Naive thymus-derived CD4-positive, alpha-beta T cell (primary cell): ENCODE measurements around the gene RPL15. TPM values are rescaled to one million over a fixed set of nuclear protein-coding genes. Genes with fewer than 3 reads are reported as not detected.

ENCODE experiments used
- ATAC-seq: fragments of 150-1000 bp; cut with Tn5 transposase; 2 replicates; pipeline ENCODE4 v1.10.0; 2021; ENCODE audit warnings: mild to moderate bottlenecking, moderate library complexity
- CTCF ChIA-PET: fragments of 350-600 bp; sonication (Branson Sonifier 250); formaldehyde crosslinking; loops from one replicate; lab custom pipeline; 2021; ENCODE audit warnings: antibody characterized with exemption; lab: Charles Lee
- POLR2A ChIA-PET: fragments of 350-600 bp; sonication (Branson Sonifier 250); formaldehyde crosslinking; loops from one replicate; lab custom pipeline; 2021; ENCODE audit warnings: antibody characterized with exemption, inconsistent platforms; lab: Charles Lee
- DNase-seq, 9 donors: peaks; one replicate each; pipeline versions ENCODE4 v3.0.0 to v3.0.0-alpha.2; 2020 to 2022; ENCODE audit warnings: mixed read lengths in 1 of 9
- H3K27ac ChIP-seq: one replicate; pipeline ENCODE4 v1.7.0; 2013; ENCODE audit warnings: mild to moderate bottlenecking, low read depth, low read length, moderate library complexity
- H3K27me3 ChIP-seq, 2 donors: one replicate each; pipeline ENCODE4 v1.7.0; 2013; ENCODE audit warnings: low read length in 2 of 2, mild to moderate bottlenecking in 2 of 2, moderate library complexity in 2 of 2; ENCODE audit not compliant: control insufficient read depth in 2 of 2, insufficient read depth in 2 of 2
- H3K36me3 ChIP-seq, 3 experiments: 1 replicate in 2 of 3; 2 replicates in 1 of 3; pipeline ENCODE4 v1.7.0; 2013; ENCODE audit warnings: low read length in 3 of 3, mild to moderate bottlenecking in 3 of 3, moderate library complexity in 1 of 3; ENCODE audit not compliant: insufficient read depth in 3 of 3, control insufficient read depth in 2 of 3
- H3K4me1 ChIP-seq, 2 donors: one replicate each; pipeline ENCODE4 v1.7.0; 2013; ENCODE audit warnings: low read length in 2 of 2, mild to moderate bottlenecking in 2 of 2, moderate library complexity in 1 of 2; ENCODE audit not compliant: control insufficient read depth in 2 of 2, insufficient read depth in 2 of 2
- H3K4me3 ChIP-seq: 2 replicates; pipeline ENCODE4 v1.7.0; 2013; ENCODE audit warnings: mild to moderate bottlenecking, low read length
- H3K9me3 ChIP-seq, 3 experiments: 1 replicate in 2 of 3; 2 replicates in 1 of 3; pipeline ENCODE4 v1.7.0; 2013; ENCODE audit warnings: low read length in 3 of 3; ENCODE audit not compliant: control insufficient read depth in 2 of 3
- H3K27ac Mint-ChIP-seq, 9 donors: one replicate each; pipeline ENCODE4 v1.8.0; 2020 to 2022; ENCODE audit warnings: mixed read lengths in 9 of 9, mild to moderate bottlenecking in 8 of 9, moderate library complexity in 5 of 9, inconsistent platforms in 2 of 9
- H3K27me3 Mint-ChIP-seq, 5 donors: one replicate each; pipeline ENCODE4 v1.8.0; 2021 to 2022; ENCODE audit warnings: mixed read lengths in 5 of 5, mild to moderate bottlenecking in 1 of 5
- H3K36me3 Mint-ChIP-seq, 5 donors: one replicate each; pipeline ENCODE4 v1.8.0; 2020 to 2022; ENCODE audit warnings: mixed read lengths in 5 of 5, mild to moderate bottlenecking in 3 of 5, inconsistent platforms in 1 of 5
- H3K4me1 Mint-ChIP-seq, 7 donors: one replicate each; pipeline ENCODE4 v1.8.0; 2020 to 2022; ENCODE audit warnings: mixed read lengths in 7 of 7, mild to moderate bottlenecking in 3 of 7, inconsistent platforms in 1 of 7
- H3K4me3 Mint-ChIP-seq, 10 donors: one replicate each; pipeline ENCODE4 v1.8.0; 2020 to 2022; ENCODE audit warnings: mild to moderate bottlenecking in 10 of 10, mixed read lengths in 10 of 10, moderate library complexity in 6 of 10, inconsistent platforms in 2 of 10
- H3K9me3 Mint-ChIP-seq, 11 donors: one replicate each; pipeline ENCODE4 v1.8.0; 2020 to 2022; ENCODE audit warnings: mixed read lengths in 11 of 11, mild to moderate bottlenecking in 4 of 11, inconsistent platforms in 1 of 11, moderate library complexity in 1 of 11
- intact Hi-C, 2 donors: fragments of 100-400 bp; cut with micrococcal nuclease; formaldehyde crosslinking; loops; one replicate each; pipeline ENCODE4 v1.15.1; 2023
- polyA plus RNA-seq, 2 donors: library from polyadenylated mRNA; unstranded; fragments of 300-500 nt; fragmentation: Illumina TruSeq; gene quantifications; one replicate each; pipeline ENCODE4 v1.2.3, GENCODE V29; 2021
- total RNA-seq, 6 experiments: library from RNA in 5 of 6; stranded (reverse) in 5 of 6; gene quantifications; 1 replicate in 5 of 6; 2 replicates in 1 of 6; pipeline ENCODE4 v1.2.3 and lab custom pipeline; 2021 to 2026

The RPL15 gene
- total and polyA plus RNA-seq, 7 experiments from 2014 or later = 1,489 to 6,097 (median 2,232) TPM

DNA sequence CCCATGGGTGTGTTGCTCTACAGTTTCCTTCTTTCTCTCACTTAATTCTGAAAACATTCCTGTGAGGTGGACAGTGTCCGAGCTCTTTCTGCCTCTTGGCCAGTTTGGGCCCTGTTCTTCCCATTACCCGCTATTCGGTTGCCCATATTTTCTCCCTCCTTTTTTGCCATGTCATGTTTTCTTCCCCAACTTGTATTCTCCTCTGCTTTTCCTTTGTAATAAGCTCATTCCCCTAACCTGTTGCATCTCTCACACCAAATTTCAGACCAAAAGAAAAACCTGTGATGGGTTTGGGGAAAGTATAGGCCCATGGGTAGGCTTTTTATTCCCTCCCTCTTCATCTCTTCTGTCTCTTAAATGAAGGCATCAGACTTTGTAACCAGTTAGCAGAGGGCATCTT, 30.6 kb upstream of the RPL15 start:
- no peaks in the 10 kb centered on the region for H3K9me3 Mint-ChIP-seq
- CTCF ChIA-PET = interaction anchor here (1.0 kb wide), 1 partner anchor 9 kb away, joined by 3 read pairs; no protein-coding TSS in a partner anchor
- no peak overlapping the region for H3K27ac ChIP-seq

DNA sequence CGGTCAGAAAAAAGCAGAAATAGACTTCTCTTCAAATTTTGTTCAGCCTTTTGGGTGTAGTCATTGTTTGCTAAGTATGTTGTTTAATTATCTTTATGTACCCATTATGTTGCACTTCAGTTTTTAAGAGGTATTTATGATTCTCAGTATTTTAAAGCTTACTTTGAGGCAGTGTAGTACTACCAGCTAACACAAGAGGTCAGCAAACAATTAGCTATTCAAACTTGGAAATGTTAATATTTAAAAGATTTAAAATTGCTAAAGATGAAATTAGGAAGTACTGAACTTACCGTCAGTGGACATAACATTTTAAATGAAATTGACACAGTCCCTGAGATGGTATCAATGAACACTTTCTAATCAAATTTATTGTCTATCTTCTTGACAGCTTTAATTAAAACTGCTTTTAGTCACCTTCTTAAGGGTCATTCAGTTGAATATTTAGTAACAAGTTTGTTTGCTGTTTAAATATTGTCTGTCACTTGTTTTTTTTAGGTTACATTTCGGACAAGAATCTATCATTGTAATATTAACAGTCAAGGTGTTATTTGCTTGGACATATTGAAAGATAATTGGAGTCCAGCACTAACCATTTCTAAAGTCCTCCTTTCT, 28.2 kb upstream of the RPL15 start:
- no peaks in the 10 kb centered on the region for H3K4me1 ChIP-seq
- H3K9me3 ChIP-seq = no peaks in the 10 kb centered on the region
- CTCF ChIA-PET = interaction anchor here (1.0 to 1.7 kb wide), 9 partner anchors 10 to 349 kb away, joined by 3 to 7 read pairs (median 4); partner anchors contain the start of genes NKIRAS1 and RPL15
- H3K27ac ChIP-seq = no peak overlapping the region
- intact Hi-C loops = loop anchor here (1.0 to 10.0 kb wide), 11 partner anchors 28 to 1706 kb away; partner anchors contain the start of genes NKIRAS1 (in 2 of the 2), RPL15 (in 2 of the 2) and NR1D2 (in 1 of the 2)
- Mint-ChIP-seq H3K27me3 (no peaks in the 10 kb centered on the region), H3K27ac (peak overlapping the region in 4 of 9 donors; percentile 2 to 82 (median 36)), H3K36me3 (peaks cover 0 to 9% (median 0%) of the 10 kb centered on the region in 5 donors), H3K4me1 (peaks cover 0 to 4% (median 0%) of the 10 kb centered on the region in 7 donors), H3K9me3 (no peaks in the 10 kb centered on the region), H3K4me3 (no peak overlapping the region)
- peak in 5 of 9 donors; percentile 24 to 47 (median 27) for DNase-seq
- peak; percentile 76 for ATAC-seq
- H3K4me3 ChIP-seq = no peak overlapping the region
- POLR2A ChIA-PET = interaction anchor here (0.9 kb wide), 1 partner anchor 28 kb away, joined by 5 read pairs; the partner anchor contains the start of genes NKIRAS1 and RPL15
- peaks cover 0 to 24% (median 0%) of the 10 kb centered on the region in 3 experiments for H3K36me3 ChIP-seq
- H3K27me3 ChIP-seq = no peaks in the 10 kb centered on the region

More for the DNA sequence above, 30.6 kb upstream of the RPL15 start:
- peak overlapping the region in 7 of 9 donors; percentile 5 to 46 (median 32) for H3K27ac Mint-ChIP-seq
- no peak for ATAC-seq
- peaks cover 0 to 16% (median 7%) of the 10 kb centered on the region in 7 donors for H3K4me1 Mint-ChIP-seq
- H3K27me3 ChIP-seq = no peaks in the 10 kb centered on the region
- peaks cover 0 to 18% (median 0%) of the 10 kb centered on the region in 3 experiments for H3K36me3 ChIP-seq
- H3K4me3 Mint-ChIP-seq = no peak overlapping the region
- POLR2A ChIA-PET = no interaction called here
- H3K36me3 Mint-ChIP-seq = peaks cover 0 to 7% (median 4%) of the 10 kb centered on the region in 5 donors
- no peaks in the 10 kb centered on the region for H3K27me3 Mint-ChIP-seq
- no peak overlapping the region for H3K4me3 ChIP-seq
- H3K4me1 ChIP-seq = no peaks in the 10 kb centered on the region
- H3K9me3 ChIP-seq = no peaks in the 10 kb centered on the region
- no peak for DNase-seq
- intact Hi-C loops = loop anchor here in 1 of 2 donors (5.0 to 10.0 kb wide), 2 partner anchors 258 to 796 kb away; no protein-coding TSS in a partner anchor

DNA sequence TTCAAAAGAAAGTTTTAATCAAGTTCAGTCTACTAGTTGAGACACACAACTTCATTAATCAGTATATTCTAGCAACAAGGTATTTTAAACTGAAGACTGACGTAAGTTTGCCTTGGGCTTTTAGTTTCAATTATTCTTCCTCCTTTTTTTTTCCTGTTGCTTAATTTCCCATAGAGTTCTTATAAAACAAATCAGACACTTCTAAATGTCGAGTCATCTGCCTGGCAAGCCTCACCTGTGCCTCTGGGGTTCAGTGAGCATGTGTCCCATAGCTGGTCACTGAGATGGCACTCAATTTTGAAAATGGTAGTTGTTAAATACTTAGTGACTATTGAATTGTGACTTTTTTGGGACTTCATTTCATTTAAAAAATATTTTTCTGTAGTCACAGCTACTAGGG, 27.5 kb upstream of the RPL15 start:
- intact Hi-C loops = loop anchor here (2.0 to 10.0 kb wide), 8 partner anchors 27 to 1705 kb away; partner anchors contain the start of genes NKIRAS1 (in 2 of the 2) and RPL15 (in 2 of the 2)
- H3K27ac Mint-ChIP-seq = no peak overlapping the region
- H3K9me3 Mint-ChIP-seq = no peaks in the 10 kb centered on the region
- Histone ChIP-seq H3K27ac (no peak overlapping the region), H3K36me3 (peaks cover 0 to 31% (median 0%) of the 10 kb centered on the region in 3 experiments), H3K4me3 (no peak overlapping the region), H3K9me3 (no peaks in the 10 kb centered on the region), H3K27me3 (no peaks in the 10 kb centered on the region), H3K4me1 (no peaks in the 10 kb centered on the region)
- H3K4me1 Mint-ChIP-seq = peaks cover 0 to 10% (median 1%) of the 10 kb centered on the region in 7 donors
- no peaks in the 10 kb centered on the region for H3K27me3 Mint-ChIP-seq
- peaks cover 0 to 11% (median 0%) of the 10 kb centered on the region in 5 donors for H3K36me3 Mint-ChIP-seq
- DNase-seq = no peak
- no peak for ATAC-seq
- H3K4me3 Mint-ChIP-seq = no peak overlapping the region
- CTCF ChIA-PET = interaction anchor here (0.5 to 1.5 kb wide), 3 partner anchors 50 to 1971 kb away, joined by 3 to 4 read pairs (median 3); no protein-coding TSS in a partner anchor
- POLR2A ChIA-PET = interaction anchor here (0.7 kb wide), 1 partner anchor 36 kb away, joined by 3 read pairs; no protein-coding TSS in a partner anchor

DNA sequence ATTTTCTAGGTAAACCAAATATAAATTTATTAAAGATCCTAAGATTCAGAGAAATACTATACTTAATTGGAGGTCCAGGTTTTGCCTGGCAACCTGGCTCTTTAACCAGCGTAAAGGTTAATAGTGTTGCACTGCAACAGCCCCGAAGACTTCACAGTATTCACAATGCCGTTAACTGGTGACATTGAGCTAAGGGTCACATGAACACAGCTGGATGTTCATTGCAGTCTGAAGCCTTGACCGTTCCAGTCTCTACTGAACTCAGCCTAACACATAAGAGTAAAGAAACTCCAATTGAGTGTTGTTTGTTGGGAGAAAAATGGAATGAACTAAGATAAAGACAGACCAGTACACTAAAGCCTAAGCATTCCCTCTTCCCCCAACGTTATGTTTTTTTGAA, 27.0 kb upstream of the RPL15 start:
- H3K36me3 ChIP-seq = peaks cover 0 to 33% (median 0%) of the 10 kb centered on the region in 3 experiments
- H3K4me3 ChIP-seq = no peak overlapping the region
- no peaks in the 10 kb centered on the region for H3K27me3 ChIP-seq
- H3K9me3 ChIP-seq = no peaks in the 10 kb centered on the region
- intact Hi-C loops = loop anchor here (2.0 to 10.0 kb wide), 8 partner anchors 27 to 1705 kb away; partner anchors contain the start of genes NKIRAS1 (in 2 of the 2) and RPL15 (in 2 of the 2)
- peaks cover 0 to 14% (median 6%) of the 10 kb centered on the region in 7 donors for H3K4me1 Mint-ChIP-seq
- H3K27ac Mint-ChIP-seq = no peak overlapping the region
- DNase-seq (no peak), ATAC-seq (no peak)
- no peaks in the 10 kb centered on the region for H3K9me3 Mint-ChIP-seq
- ChIA-PET POLR2A (interaction anchor here (0.7 kb wide), 1 partner anchor 35 kb away, joined by 3 read pairs; no protein-coding TSS in a partner anchor), CTCF (interaction anchor here (0.5 kb wide), 1 partner anchor 1970 kb away, joined by 3 read pairs; no protein-coding TSS in a partner anchor)
- no peaks in the 10 kb centered on the region for H3K27me3 Mint-ChIP-seq
- H3K36me3 Mint-ChIP-seq = peaks cover 0 to 16% (median 0%) of the 10 kb centered on the region in 5 donors
- H3K27ac ChIP-seq = no peak overlapping the region
- H3K4me3 Mint-ChIP-seq = no peak overlapping the region
- no peaks in the 10 kb centered on the region for H3K4me1 ChIP-seq

DNA sequence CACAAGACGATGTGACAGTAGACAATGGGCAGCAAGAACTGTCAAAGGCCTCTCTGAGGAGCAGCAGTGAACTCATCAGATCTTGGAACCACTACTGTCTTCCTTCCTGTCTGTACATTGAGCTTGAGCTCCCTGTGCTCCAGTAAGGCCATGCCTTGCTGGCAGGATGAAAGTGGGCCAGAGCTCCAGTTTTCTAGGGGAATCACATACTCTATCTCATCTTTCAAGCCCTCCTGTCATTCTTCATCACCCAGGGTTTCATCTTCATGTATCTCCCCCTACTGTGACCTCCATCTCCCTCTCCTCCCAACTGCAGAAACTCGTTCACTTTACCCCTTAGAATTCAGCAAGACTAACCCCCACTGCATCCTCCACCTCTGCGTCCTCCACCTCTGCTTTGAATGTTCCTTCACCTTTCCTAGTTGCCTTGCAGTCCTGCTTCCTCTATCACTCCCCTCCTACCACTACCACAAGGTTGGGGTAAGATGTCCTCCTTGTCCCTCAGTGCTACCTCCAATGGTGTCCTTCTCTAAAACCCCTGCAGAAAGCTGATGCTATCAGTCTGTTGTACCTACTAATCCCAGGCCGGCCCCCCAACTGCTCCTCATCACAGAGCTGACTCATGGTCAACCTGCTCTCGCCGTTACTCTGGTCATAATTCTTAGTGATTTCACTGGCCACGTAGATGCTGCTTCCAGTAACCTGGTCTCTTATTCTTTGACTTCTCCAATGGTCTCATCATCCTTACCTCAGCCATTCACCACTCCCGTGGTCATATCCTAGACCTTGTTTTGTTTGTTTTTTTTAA, 22.5 kb upstream of the RPL15 start:
- CTCF ChIA-PET = interaction anchor here (0.6 to 0.7 kb wide), 2 partner anchors 409 to 694 kb away, joined by 3 read pairs; no protein-coding TSS in a partner anchor

DNA sequence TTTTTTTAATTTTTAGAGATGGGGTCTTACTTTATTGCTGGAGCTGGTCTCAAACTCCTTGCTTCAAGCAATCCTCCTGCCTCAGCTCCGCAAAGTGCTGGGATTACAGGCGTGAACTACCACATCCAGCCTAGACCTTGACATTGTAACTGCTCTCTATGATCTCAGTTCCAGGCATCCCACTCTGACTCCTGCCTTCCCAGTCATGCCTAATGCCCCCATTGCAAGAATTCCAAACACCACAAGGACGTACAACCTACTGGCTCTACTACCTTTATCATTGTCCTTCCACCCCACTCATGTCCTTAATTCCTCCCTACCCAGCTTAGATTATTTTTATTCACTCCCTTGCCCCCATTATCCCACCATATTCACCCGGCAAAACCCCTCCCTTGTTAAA, 21.8 kb upstream of the RPL15 start:
- POLR2A ChIA-PET = no interaction called here
- H3K27ac Mint-ChIP-seq = peak overlapping the region in 1 of 9 donors; percentile 10

More for the DNA sequence above, 22.5 kb upstream of the RPL15 start:
- no peak overlapping the region for H3K4me3 ChIP-seq
- POLR2A ChIA-PET = no interaction called here
- no peaks in the 10 kb centered on the region for H3K27me3 ChIP-seq
- H3K27me3 Mint-ChIP-seq = no peaks in the 10 kb centered on the region
- peaks cover 0 to 41% (median 6%) of the 10 kb centered on the region in 3 experiments for H3K36me3 ChIP-seq
- no peaks in the 10 kb centered on the region for H3K4me1 ChIP-seq
- intact Hi-C loops = no loop called here
- H3K27ac Mint-ChIP-seq = peak overlapping the region in 5 of 9 donors; percentile 9 to 59 (median 20)
- no peaks in the 10 kb centered on the region for H3K9me3 Mint-ChIP-seq
- H3K27ac ChIP-seq = no peak overlapping the region
- peaks cover 0 to 16% (median 10%) of the 10 kb centered on the region in 7 donors for H3K4me1 Mint-ChIP-seq
- DNase-seq (no peak), ATAC-seq (no peak)
- H3K4me3 Mint-ChIP-seq = no peak overlapping the region
- H3K36me3 Mint-ChIP-seq = peaks cover 7 to 41% (median 18%) of the 10 kb centered on the region in 5 donors
- no peaks in the 10 kb centered on the region for H3K9me3 ChIP-seq

More for the DNA sequence above, 21.8 kb upstream of the RPL15 start:
- Mint-ChIP-seq H3K9me3 (no peaks in the 10 kb centered on the region), H3K36me3 (peaks cover 8 to 48% (median 19%) of the 10 kb centered on the region in 5 donors), H3K4me3 (no peak overlapping the region), H3K4me1 (peaks cover 0 to 16% (median 10%) of the 10 kb centered on the region in 7 donors), H3K27me3 (no peaks in the 10 kb centered on the region)
- Histone ChIP-seq H3K27me3 (no peaks in the 10 kb centered on the region), H3K9me3 (no peaks in the 10 kb centered on the region), H3K27ac (no peak overlapping the region), H3K4me3 (no peak overlapping the region), H3K4me1 (no peaks in the 10 kb centered on the region), H3K36me3 (peaks cover 0 to 36% (median 6%) of the 10 kb centered on the region in 3 experiments)
- CTCF ChIA-PET = no interaction called here
- ATAC-seq (no peak), DNase-seq (no peak)
- intact Hi-C loops = no loop called here
